ENCODE measurements around the gene CYP3A5.

GRCh38 chr7:99669782-99670181 lies 10.0 kb downstream of the CYP3A5 start:
- TF ChIP-seq CTCF (IDR thresholded peaks at IDR 0.05), result no peak
- TF ChIP-seq POLR2A (IDR thresholded peaks at IDR 0.05), result no peak

Data from adrenal gland (tissue), 5 donors.